GM19324 (cell line): Measurements from ENCODE around the gene RPL7A.
A peak's percentile ranks its signal among the peaks of the same experiment; 100 is the strongest.

Source experiments
- ATAC-seq: cut with Tn5 transposase; IDR thresholded peaks from one replicate; pipeline ENCODE4 v1.9.1; 2021; ENCODE audit warnings: mild to moderate bottlenecking, moderate library complexity; ENCODE audit not compliant: unreplicated experiment, low FRiP score

RPL7A gene

DNA sequence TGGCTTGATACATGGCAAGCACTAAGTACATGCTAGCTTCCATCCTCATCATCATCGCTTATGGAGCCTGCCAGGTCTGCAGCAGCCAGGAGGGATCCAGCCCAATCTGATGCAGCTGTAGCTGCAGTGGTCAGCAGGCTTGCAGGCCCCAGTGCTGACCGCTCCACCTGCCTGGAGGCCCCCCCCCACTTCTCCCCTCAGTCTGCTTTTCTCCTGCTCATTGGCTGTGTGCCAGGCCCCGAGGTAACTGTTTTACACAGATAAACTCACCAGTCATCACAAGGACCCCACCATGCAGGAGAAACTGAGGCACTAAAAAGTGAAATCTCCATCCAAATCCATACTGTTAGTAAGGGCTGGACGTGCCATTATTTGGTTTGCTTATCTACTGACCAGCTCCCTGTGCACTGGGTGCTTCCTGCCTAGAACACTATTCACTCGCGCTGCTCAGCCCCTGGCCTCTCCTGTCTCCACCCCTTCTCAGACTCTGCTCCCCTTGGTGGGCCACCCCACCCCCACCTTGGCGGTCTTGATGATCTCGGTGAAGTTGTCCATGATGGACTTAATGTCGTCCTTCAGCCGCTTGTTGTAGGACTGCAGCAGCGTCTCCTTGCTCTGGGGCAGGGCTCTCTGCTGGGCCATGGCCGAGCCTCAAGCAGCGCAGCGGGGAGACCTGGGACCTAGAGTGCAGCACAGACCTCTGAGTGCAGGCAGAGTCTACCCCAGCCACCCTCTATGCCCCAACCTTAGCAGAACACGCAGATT, 1.8 kb upstream of the RPL7A start:
- no peak for ATAC-seq

DNA sequence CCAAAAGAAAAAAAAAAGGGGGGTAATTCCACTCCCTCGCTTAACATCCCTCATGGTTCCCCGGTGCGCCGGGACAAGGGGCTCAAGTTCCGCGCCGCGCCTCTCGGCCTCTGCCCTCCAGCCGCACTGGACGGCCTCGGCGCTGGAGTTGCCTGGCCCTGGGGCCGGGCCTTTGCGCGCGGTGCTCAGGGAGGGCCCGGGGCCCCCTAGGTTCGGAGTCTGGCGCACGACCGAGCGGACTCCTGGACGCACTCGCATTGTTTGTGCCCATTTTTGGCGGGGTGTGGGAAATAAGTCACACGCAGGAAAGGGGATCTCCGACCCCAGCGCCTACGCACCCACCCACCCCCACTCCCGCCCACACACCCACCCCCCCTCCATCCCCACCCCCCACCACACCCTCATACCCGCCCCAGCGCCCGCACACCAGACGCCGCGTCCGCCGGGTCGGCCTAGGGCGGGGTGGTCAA, 468 bp upstream of the RPL7A start:
- peak; percentile 12 for ATAC-seq

- ATAC-seq: no peak
Observed at GRCh38 chr9:133348718-133349573, 928 bp downstream of the RPL7A start.

DNA sequence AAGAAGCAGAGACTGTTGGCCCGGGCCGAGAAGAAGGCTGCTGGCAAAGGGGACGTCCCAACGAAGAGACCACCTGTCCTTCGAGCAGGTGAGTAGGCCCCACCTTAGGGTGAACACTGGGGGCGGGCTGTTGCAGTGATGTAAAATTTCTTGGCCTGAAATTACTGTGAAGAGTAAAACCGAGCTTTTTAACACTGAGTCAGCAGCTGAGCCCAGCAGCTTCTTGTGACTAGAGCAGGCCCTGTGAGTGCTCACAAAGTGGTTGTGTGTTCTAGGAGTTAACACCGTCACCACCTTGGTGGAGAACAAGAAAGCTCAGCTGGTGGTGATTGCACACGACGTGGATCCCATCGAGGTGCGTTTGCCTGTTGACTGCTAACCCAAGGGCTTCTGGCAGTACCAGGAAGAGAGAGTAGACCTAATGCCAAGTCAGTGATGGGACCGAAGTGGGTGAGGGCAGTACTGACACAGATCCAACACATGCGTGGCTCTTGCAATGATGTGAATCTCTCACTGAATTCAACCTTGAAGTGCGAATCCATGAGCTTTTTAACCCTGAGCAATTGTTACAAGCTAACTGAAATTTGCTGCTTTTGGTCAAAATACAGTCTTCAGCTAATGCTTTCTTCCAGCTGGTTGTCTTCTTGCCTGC, 2.1 kb downstream of the RPL7A start:
- no peak for ATAC-seq

- no peak for ATAC-seq
Observed at GRCh38 chr9:133351526-133351907, 3.5 kb downstream of the RPL7A start.

DNA sequence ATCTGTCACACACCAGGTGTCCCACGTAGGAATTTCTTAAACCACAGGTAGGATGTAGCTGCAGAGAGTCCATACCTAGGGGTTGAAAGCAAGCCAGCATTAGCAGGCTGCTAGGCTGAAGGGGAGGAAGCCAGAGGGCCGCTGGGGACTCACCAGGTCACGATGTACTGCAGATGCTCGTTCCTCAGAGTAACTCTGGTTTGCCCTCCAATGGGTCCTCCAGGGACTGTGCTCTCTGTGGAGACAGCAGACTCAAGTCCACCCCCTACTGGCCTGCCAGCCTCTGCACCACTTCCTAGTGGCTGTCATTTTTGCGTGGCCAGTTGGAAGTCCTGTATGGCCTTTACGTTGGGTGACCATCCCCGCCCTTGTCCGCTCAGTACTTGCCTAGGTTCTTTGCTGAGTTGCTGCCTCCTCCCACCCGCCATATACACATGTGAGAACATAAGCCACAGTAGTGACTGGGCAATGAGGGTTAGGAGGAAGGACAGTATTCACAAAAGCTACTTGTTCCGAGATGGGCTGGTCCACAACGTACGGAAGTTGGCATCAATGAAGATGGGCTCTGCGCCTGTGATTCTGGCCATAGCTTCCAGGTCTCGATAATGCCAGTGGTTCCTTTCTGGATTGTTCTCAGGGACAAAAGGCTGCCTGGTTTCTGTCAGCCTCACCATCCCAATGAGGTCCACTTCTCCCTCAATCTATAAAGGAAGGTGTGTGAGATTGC, 4.1 kb downstream of the RPL7A start:
- no peak for ATAC-seq

DNA sequence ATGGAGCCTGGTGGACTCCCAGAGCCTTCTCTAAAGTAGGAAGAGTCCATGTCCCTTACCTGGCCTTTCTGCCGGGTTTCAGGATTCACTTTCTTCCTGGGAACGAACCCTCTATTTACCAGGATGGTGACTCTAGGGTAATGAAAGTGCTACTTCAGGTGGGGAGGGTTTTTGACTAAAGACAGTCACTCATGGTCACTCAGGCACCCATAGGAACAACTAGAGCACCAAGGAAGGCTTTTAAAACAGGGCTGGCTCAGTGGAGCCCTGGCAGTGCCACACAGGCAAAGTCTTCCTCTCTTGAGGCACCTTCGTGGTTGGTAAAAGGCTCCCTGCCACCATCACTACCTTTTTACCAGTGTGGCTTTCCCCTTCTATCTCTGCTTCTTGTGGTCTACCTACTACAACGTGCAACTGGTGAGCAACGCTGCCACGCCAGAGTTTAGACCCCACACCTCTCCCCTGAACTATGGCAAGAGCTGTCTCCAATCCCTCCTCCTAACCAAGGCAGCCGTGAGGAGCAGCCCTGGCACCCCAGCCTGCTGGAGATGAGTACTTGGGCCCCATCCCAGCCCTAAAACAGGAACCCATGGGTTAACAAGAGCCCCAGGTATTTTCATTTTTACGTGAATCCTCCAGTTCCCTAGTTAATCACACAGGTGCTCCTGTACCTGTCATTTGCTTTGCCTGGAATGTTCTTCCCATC, 4.8 kb downstream of the RPL7A start:
- no peak for ATAC-seq

- no peak for ATAC-seq
Observed at GRCh38 chr9:133353548-133353947, 5.5 kb downstream of the RPL7A start.

DNA sequence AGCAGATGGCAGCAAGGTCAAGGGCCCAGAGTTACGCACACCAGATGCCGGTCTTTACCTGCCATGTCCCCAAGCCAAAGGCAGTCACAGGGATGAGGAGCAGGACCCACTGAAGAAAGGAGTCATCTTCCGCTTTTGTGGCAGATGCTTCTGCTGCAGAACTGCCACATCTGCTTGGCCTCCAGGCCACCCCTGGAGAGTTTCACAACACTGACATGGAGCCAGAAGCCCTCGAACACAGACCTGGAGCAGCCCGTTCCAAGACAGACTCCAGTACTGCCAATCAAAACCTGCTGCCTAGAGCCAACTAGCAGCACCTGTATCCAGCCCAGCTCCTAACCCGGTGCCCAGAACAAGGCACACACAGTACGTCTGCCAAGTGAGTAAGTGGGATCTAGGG, 6.7 kb downstream of the RPL7A start:
- no peak for ATAC-seq

DNA sequence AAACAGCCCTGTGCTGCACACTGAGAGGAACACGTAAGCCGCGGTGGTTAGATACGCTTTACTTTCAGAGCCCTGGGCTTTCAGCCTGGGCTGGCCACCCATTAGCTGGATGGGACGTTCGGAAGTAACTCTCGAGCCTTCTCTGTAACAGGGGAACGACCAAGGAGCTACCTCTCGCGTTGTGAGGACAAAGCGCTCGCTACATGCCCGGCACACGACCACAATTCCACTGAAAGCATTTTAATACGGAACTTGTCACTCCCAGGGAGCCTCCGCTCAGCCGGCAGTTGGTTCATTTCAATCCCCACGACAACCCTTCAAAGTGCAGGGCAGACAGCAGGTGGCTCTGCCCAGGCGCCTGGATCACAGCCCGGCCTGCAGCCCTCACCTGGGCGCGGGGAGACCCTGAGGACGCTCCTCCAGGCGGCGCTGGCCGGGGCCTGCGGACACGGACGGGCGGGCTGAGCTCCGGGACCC, 7.9 kb downstream of the RPL7A start:
- peak; percentile 32 for ATAC-seq

DNA sequence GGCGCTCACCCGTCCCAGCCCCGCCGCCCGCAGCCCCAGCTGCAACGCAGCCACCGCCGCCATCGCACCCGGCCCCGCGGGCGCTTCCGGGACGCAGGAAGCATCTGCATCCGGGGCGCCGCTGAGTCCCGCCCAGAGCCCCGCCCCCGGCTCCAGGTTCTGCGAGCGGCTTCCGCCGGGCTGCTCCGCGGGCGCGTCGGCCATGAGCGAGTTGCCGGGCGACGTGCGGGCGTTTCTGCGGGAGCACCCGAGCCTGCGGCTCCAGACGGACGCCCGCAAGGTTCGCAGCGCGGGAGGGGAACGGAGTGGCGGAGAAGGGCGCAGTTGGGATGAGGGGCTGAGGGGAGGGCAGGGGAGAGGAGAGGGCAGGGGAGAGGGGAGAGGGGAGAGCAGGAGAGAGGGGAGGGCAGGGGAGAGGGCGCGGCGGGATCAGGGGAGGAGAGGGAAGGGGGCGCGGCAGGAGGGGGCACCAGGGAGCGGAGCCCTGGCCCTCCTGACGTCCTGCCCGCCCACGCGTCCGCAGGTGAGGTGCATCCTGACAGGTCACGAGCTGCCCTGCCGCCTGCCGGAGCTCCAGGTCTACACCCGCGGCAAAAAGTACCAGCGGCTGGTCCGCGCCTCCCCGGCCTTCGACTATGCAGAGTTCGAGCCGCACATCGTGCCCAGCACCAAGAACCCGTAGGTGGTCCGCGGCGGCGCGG, 8.5 kb downstream of the RPL7A start, which contains the start of the genes SURF1 and SURF2:
TSS of gene SURF1 (minus strand) at position 97 of the 701 bp plus-strand sequence. CDS start at position 63, 34 bp downstream.
TSS of gene SURF2 (plus strand) at position 160 of the 701 bp plus-strand sequence. CDS start at position 203, 43 bp downstream.
- peak; percentile 56 for ATAC-seq

GRCh38 chr9:133357656-133358055, 9.6 kb downstream of the RPL7A start:
- no peak for ATAC-seq

DNA sequence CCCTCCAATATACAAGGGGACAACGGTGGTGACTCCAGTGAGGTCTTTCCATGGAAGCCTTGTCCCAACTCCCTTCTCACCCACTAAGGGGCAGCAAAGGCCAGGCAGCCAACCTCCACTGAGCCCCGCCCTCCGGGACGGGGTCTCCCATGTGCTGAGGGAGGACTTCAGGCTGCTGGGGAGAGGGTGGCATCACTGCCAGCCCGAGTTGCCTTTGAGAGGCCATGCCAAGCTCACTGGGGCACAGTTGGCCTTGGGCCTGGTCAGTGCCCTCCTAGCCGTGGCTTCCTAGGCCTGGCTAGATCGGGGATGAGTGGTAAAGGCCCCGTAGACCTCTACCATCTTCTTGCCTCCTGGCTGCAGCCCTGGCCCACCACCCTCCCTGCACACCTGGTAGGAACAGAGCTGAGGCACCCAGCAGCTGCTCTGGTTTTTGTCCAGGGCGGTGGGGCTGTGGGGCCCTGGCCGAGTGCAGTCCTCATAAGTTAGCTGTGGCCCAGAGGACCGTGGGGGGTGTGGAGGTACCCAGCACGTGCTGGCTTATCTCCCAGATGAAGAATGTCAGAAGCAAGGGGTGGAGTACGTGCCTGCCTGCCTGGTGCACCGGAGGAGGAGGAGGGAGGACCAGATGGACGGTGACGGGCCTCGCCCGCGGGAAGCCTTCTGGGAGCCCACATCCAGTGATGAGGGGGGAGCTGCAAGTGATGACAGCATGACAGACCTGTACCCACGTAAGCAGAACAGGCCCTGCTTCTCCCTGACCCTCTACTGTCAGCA, 11.6 kb downstream of the RPL7A start:
- no peak for ATAC-seq

- ATAC-seq: no peak
Observed at GRCh38 chr9:133360400-133361393, 12.7 kb downstream of the RPL7A start.

DNA sequence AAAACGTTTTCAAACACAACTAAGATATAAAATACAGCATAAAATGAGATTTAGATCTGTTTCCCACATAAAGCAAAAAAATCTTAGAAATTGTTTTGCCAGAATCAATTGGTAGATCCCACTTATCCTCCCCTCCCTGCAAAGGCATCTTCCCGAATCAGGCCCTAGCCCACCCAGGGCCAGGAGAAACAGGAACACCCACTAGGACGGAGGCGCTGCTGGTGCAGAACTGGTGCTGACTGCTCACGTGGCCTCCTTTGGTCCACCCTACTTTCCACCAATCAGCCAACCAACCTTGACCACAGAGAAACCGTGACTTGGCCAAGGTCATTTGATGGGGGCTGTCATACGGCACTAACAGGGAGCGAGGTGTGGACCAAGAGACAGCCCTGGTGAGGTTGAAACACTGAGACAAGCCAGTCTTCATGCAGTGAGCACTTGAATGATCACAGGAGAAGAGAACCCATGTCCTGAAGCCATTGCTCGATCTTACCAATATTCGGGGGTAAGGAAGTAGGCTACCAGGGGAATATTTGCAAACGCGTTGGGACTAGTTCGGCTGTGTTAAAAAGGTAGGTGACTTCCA, 13.6 kb downstream of the RPL7A start:
- ATAC-seq: no peak

DNA sequence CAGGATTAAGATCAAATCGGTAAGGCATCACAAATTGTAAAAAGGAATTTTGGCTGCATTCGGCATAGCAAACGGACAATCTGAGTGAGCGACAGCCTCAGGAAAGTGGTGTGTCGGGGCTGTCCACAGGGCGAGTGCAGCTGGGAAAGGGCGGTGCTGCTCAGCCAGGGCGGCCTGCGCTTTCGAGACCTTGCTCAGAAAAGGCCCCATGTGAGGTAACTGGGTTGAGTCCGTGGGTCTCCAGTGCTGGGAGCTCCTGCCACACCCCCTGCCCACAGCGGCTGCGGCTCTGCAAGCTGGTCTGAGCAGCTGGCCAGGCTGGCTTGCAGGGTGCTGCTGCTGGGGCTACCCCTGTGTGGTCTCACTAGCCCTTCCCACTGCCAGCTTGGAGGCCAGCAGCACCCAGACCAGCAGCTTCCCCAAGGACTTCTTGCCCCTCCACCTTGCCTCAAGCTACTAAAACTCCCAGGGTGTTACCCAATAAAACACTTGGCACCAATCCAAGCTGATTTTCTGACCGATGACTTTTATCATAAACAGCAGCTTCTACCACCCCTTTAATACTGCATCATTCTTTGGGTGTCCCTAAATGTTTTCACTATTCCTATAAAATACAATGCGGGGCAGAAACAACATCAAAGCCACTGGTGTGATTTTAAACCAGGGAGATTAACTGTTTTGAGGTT, 14.5 kb downstream of the RPL7A start:
- ATAC-seq: no peak
